ENCODE measurements around the gene MS4A12. TPM values are rescaled to one million over a fixed set of nuclear protein-coding genes. Genes with fewer than 3 reads are reported as not detected.

Gene MS4A12
- total and polyA plus RNA-seq, 2 donors (not counting 1 experiment from before 2014, with no cell fraction given), result not detected

- Histone ChIP-seq H3K9me3 (ENCODE audit: control insufficient read depth, insufficient read depth, low read depth, low read length) (no peaks in the 10 kb centered on the region), H3K27ac (ENCODE audit: insufficient read depth, low read length) (no peak overlapping the region), H3K4me3 (replicated peaks in 1 of 4; ENCODE audit: control extremely low read depth in 1 of 4, insufficient read depth in 1 of 4, low read depth in 3 of 4, low read length in 4 of 4) (no peak overlapping the region), H4K20me1 (ENCODE audit: control insufficient read depth, extremely low read depth, insufficient read depth, low read length) (no peaks in the 10 kb centered on the region), H3K9ac (ENCODE audit: insufficient read depth, low read length) (no peak overlapping the region), H2AFZ (ENCODE audit: low read length) (no peak overlapping the region), H3K27me3 (ENCODE audit: control insufficient read depth, insufficient read depth, low read length) (no peaks in the 10 kb centered on the region), H3K36me3 (ENCODE audit: control insufficient read depth, insufficient read depth, low read length) (no peaks in the 10 kb centered on the region), H3K4me1 (ENCODE audit: control insufficient read depth, extremely low read depth, insufficient read depth, low read length) (no peaks in the 10 kb centered on the region), H3K4me2 (ENCODE audit: extremely low read depth, insufficient read depth, low read length) (no peak overlapping the region), H3K79me2 (ENCODE audit: control insufficient read depth, insufficient read depth, low read length) (no peaks in the 10 kb centered on the region)
- no peak for DNase-seq (ENCODE audit: low read depth in 2 of 2)
- TF ChIP-seq CTCF (conservative IDR thresholded peaks at IDR 0.05 in 1 of 2, IDR thresholded peaks at IDR 0.05 in 1 of 2; ENCODE audit: low read depth in 1 of 2, low read length in 2 of 2) (no peak), EZH2 (IDR thresholded peaks at IDR 0.05; ENCODE audit: low read length, missing control alignments) (no peak)
Observed at GRCh38 chr11:60477035-60477445, 15.5 kb upstream of the MS4A12 start.

- Histone ChIP-seq H3K27me3 (ENCODE audit: control insufficient read depth, insufficient read depth, low read length) (no peaks in the 10 kb centered on the region), H3K36me3 (ENCODE audit: control insufficient read depth, insufficient read depth, low read length) (no peaks in the 10 kb centered on the region), H4K20me1 (ENCODE audit: control insufficient read depth, extremely low read depth, insufficient read depth, low read length) (no peaks in the 10 kb centered on the region), H2AFZ (ENCODE audit: low read length) (no peak overlapping the region), H3K79me2 (ENCODE audit: control insufficient read depth, insufficient read depth, low read length) (no peaks in the 10 kb centered on the region), H3K9me3 (ENCODE audit: control insufficient read depth, insufficient read depth, low read depth, low read length) (no peaks in the 10 kb centered on the region), H3K27ac (ENCODE audit: insufficient read depth, low read length) (no peak overlapping the region), H3K4me2 (ENCODE audit: extremely low read depth, insufficient read depth, low read length) (no peak overlapping the region), H3K9ac (ENCODE audit: insufficient read depth, low read length) (no peak overlapping the region), H3K4me1 (ENCODE audit: control insufficient read depth, extremely low read depth, insufficient read depth, low read length) (no peaks in the 10 kb centered on the region), H3K4me3 (replicated peaks in 1 of 4; ENCODE audit: control extremely low read depth in 1 of 4, insufficient read depth in 1 of 4, low read depth in 3 of 4, low read length in 4 of 4) (no peak overlapping the region)
- no peak for DNase-seq (ENCODE audit: low read depth in 2 of 2)
- TF ChIP-seq EZH2 (IDR thresholded peaks at IDR 0.05; ENCODE audit: low read length, missing control alignments) (no peak), CTCF (conservative IDR thresholded peaks at IDR 0.05 in 1 of 2, IDR thresholded peaks at IDR 0.05 in 1 of 2; ENCODE audit: low read depth in 1 of 2, low read length in 2 of 2) (no peak)
Observed at GRCh38 chr11:60482361-60482760, 10.2 kb upstream of the MS4A12 start.

- no peak overlapping the region for H3K27ac ChIP-seq (ENCODE audit: insufficient read depth, low read length)
- H3K9ac ChIP-seq (ENCODE audit: insufficient read depth, low read length), result no peak overlapping the region
- no peaks in the 10 kb centered on the region for H3K9me3 ChIP-seq (ENCODE audit: control insufficient read depth, insufficient read depth, low read depth, low read length)
- H3K4me2 ChIP-seq (ENCODE audit: extremely low read depth, insufficient read depth, low read length), result no peak overlapping the region
- TF ChIP-seq CTCF (conservative IDR thresholded peaks at IDR 0.05 in 1 of 2, IDR thresholded peaks at IDR 0.05 in 1 of 2; ENCODE audit: low read depth in 1 of 2, low read length in 2 of 2) (no peak), EZH2 (IDR thresholded peaks at IDR 0.05; ENCODE audit: low read length, missing control alignments) (no peak)
- no peak for DNase-seq (ENCODE audit: low read depth in 2 of 2)
- H2AFZ ChIP-seq (ENCODE audit: low read length), result no peak overlapping the region
- H3K36me3 ChIP-seq (ENCODE audit: control insufficient read depth, insufficient read depth, low read length), result no peaks in the 10 kb centered on the region
- H3K27me3 ChIP-seq (ENCODE audit: control insufficient read depth, insufficient read depth, low read length), result no peaks in the 10 kb centered on the region
- no peaks in the 10 kb centered on the region for H4K20me1 ChIP-seq (ENCODE audit: control insufficient read depth, extremely low read depth, insufficient read depth, low read length)
- no peak overlapping the region for H3K4me3 ChIP-seq (replicated peaks in 1 of 4; ENCODE audit: control extremely low read depth in 1 of 4, insufficient read depth in 1 of 4, low read depth in 3 of 4, low read length in 4 of 4)
- H3K4me1 ChIP-seq (ENCODE audit: control insufficient read depth, extremely low read depth, insufficient read depth, low read length), result no peaks in the 10 kb centered on the region
- H3K79me2 ChIP-seq (ENCODE audit: control insufficient read depth, insufficient read depth, low read length), result no peaks in the 10 kb centered on the region
Observed at GRCh38 chr11:60485987-60486386, 6.6 kb upstream of the MS4A12 start.
